H1 (cell line): Measurements from ENCODE around the gene DNAJB1. TPM values are rescaled to one million over a fixed set of nuclear protein-coding genes. Genes with fewer than 3 reads are reported as not detected.

Source experiments
- CTCF ChIA-PET: fragments of 300-600 bp; sonication (Branson Sonifier 250); formaldehyde crosslinking; loops from one replicate; lab custom pipeline; 2021; ENCODE audit not compliant: partially characterized antibody; lab: Charles Lee
- POLR2A ChIA-PET: fragments of 300-600 bp; sonication (Branson Sonifier 250); formaldehyde crosslinking; loops from one replicate; lab custom pipeline; 2021; ENCODE audit warnings: inconsistent platforms; ENCODE audit not compliant: partially characterized antibody; lab: Charles Lee
- DNase-seq, 2 experiments: peaks; one replicate each; pipeline versions ENCODE4 v3.0.0 to v3.0.0-alpha.2; 2010 to 2022; ENCODE audit warnings: low spot score in 2 of 2, low read depth in 1 of 2, mixed read lengths in 1 of 2
- FAIRE-seq: peaks from 2 replicates; lab custom pipeline; 2011; peaks lifted over from hg19 to GRCh38; lab: Jason Lieb, UNC
- H2AFZ ChIP-seq: 2 replicates; pipeline ENCODE4 v1.8.1; 2012; ENCODE audit warnings: low read length, inconsistent platforms
- H2AK5ac ChIP-seq: 2 replicates; pipeline ENCODE4 v1.6.1; 2013; ENCODE audit warnings: low read depth, low read length
- H2BK120ac ChIP-seq: replicated peaks from 2 replicates; pipeline ENCODE3; 2013; ENCODE audit warnings: low read depth, low read length, inconsistent platforms
- H2BK12ac ChIP-seq: 2 replicates; pipeline ENCODE4 v1.6.1; 2013; ENCODE audit warnings: low read depth, low read length
- H2BK15ac ChIP-seq: 2 replicates; pipeline ENCODE4 v1.6.1; 2013; ENCODE audit warnings: low read length
- H2BK20ac ChIP-seq: 2 replicates; pipeline ENCODE4 v1.6.1; 2013; ENCODE audit warnings: low read length
- H2BK5ac ChIP-seq: 2 replicates; pipeline ENCODE4 v1.6.1; 2013; ENCODE audit warnings: low read depth, low read length
- H3K14ac ChIP-seq: 2 replicates; pipeline ENCODE4 v1.6.1; 2013; ENCODE audit warnings: inconsistent platforms; ENCODE audit not compliant: insufficient read length
- H3K18ac ChIP-seq: 2 replicates; pipeline ENCODE4 v1.6.1; 2013; ENCODE audit warnings: low read length; ENCODE audit errors: extremely low read depth
- H3K23ac ChIP-seq: 2 replicates; pipeline ENCODE4 v1.6.1; 2013; ENCODE audit warnings: inconsistent platforms; ENCODE audit not compliant: insufficient read length
- H3K23me2 ChIP-seq: 2 replicates; pipeline ENCODE4 v1.6.1; 2013; ENCODE audit warnings: low read depth, low read length
- H3K27ac ChIP-seq: 2 replicates; pipeline ENCODE4 v1.6.1; 2011; ENCODE audit warnings: low read depth, low read length, inconsistent platforms
- H3K27me3 ChIP-seq, 4 experiments: replicated peaks in 1 of 4; 1 replicate in 1 of 4; 2 replicates in 3 of 4; pipeline versions ENCODE4 v1.6.1 to v1.8.1; 2011 to 2013; ENCODE audit warnings: low read length in 3 of 4, mild to moderate bottlenecking in 3 of 4, inconsistent platforms in 2 of 4, mixed read lengths in 2 of 4, moderate library complexity in 1 of 4; ENCODE audit not compliant: control insufficient read depth in 3 of 4, insufficient read depth in 3 of 4; ENCODE audit errors: extremely low read depth in 1 of 4
- H3K36me3 ChIP-seq, 4 experiments: 2 replicates each; pipeline versions ENCODE4 v1.6.1 to v1.8.1; 2011 to 2013; ENCODE audit warnings: mild to moderate bottlenecking in 4 of 4, low read length in 3 of 4, moderate library complexity in 2 of 4, control low read depth in 1 of 4, inconsistent platforms in 1 of 4; ENCODE audit not compliant: insufficient read depth in 4 of 4, control insufficient read depth in 2 of 4
- H3K4ac ChIP-seq: replicated peaks from 2 replicates; pipeline ENCODE3; 2013; ENCODE audit warnings: low read length, low read depth, mixed read lengths, inconsistent platforms; ENCODE audit not compliant: insufficient read length
- H3K4me1 ChIP-seq, 4 experiments: replicated peaks in 1 of 4; 1 replicate in 1 of 4; 2 replicates in 3 of 4; pipeline versions ENCODE4 v1.6.1 to v1.8.1; 2011 to 2013; ENCODE audit warnings: low read length in 3 of 4, inconsistent platforms in 2 of 4, mixed read lengths in 1 of 4; ENCODE audit not compliant: insufficient read depth in 4 of 4, control insufficient read depth in 3 of 4
- H3K4me2 ChIP-seq, 2 experiments: 2 replicates each; pipeline versions ENCODE4 v1.6.1 to v1.8.1; 2011 to 2013; ENCODE audit warnings: low read depth in 2 of 2, low read length in 2 of 2, control low read depth in 1 of 2, inconsistent platforms in 1 of 2, mild to moderate bottlenecking in 1 of 2; ENCODE audit not compliant: insufficient read depth in 1 of 2
- H3K4me3 ChIP-seq, 4 experiments: fragments of 200-600, 300-600 bp in 1 of 4; sonication (generic), shearing (Covaris generic), sonication (Bioruptor Twin) in 1 of 4; 2 replicates each; pipeline versions ENCODE4 v1.5.1 to v1.8.1; 2011 to 2016; ENCODE audit warnings: low read length in 4 of 4, low read depth in 3 of 4, control low read depth in 2 of 4, inconsistent platforms in 2 of 4, mild to moderate bottlenecking in 2 of 4, mixed read lengths in 1 of 4, moderate library complexity in 1 of 4; ENCODE audit not compliant: insufficient read depth in 2 of 4; ENCODE audit errors: extremely low read depth in 1 of 4
- H3K56ac ChIP-seq: replicated peaks from 2 replicates; pipeline ENCODE3; 2013; ENCODE audit warnings: low read depth, mild to moderate bottlenecking, mixed read lengths, low read length, inconsistent platforms; ENCODE audit not compliant: insufficient read length
- H3K79me1 ChIP-seq: 2 replicates; pipeline ENCODE4 v1.6.1; 2013; ENCODE audit warnings: low read depth, low read length, control low read depth
- H3K79me2 ChIP-seq, 2 experiments: 2 replicates each; pipeline versions ENCODE4 v1.6.1 to v1.8.1; 2012 to 2013; ENCODE audit warnings: low read length in 2 of 2, mild to moderate bottlenecking in 2 of 2, inconsistent platforms in 1 of 2; ENCODE audit not compliant: insufficient read depth in 2 of 2, control insufficient read depth in 1 of 2
- H3K9ac ChIP-seq, 4 experiments: replicated peaks in 1 of 4; 1 replicate in 1 of 4; 2 replicates in 3 of 4; pipeline versions ENCODE4 v1.6.1 to v1.8.1; 2011 to 2013; ENCODE audit warnings: low read depth in 3 of 4, low read length in 3 of 4, control low read depth in 2 of 4, mild to moderate bottlenecking in 2 of 4, moderate library complexity in 2 of 4, inconsistent platforms in 1 of 4; ENCODE audit errors: extremely low read depth in 1 of 4
- H3K9me3 ChIP-seq, 2 experiments: 2 replicates each; pipeline versions ENCODE4 v1.6.1 to v1.8.1; 2012 to 2013; ENCODE audit warnings: mild to moderate bottlenecking in 2 of 2, moderate library complexity in 2 of 2, control low read depth in 1 of 2, inconsistent platforms in 1 of 2, low read depth in 1 of 2, low read length in 1 of 2, mixed read lengths in 1 of 2; ENCODE audit not compliant: insufficient read depth in 2 of 2
- H4K20me1 ChIP-seq, 2 experiments: replicated peaks in 1 of 2; 2 replicates each; pipeline versions ENCODE3 to v1.8.1; 2011 to 2013; ENCODE audit warnings: inconsistent platforms in 2 of 2, low read length in 2 of 2, mild to moderate bottlenecking in 1 of 2; ENCODE audit not compliant: insufficient read depth in 2 of 2, control insufficient read depth in 1 of 2
- H4K5ac ChIP-seq: 2 replicates; pipeline ENCODE4 v1.6.1; 2013; ENCODE audit warnings: low read length, low read depth, mixed read lengths, inconsistent platforms; ENCODE audit not compliant: insufficient read length
- H4K8ac ChIP-seq: 2 replicates; pipeline ENCODE4 v1.8.0; 2013; ENCODE audit warnings: mild to moderate bottlenecking, moderate library complexity, low read length, inconsistent platforms; ENCODE audit not compliant: insufficient read depth; ENCODE audit errors: extremely low read depth
- H4K91ac ChIP-seq: replicated peaks from 2 replicates; pipeline ENCODE3; 2013; ENCODE audit warnings: low read length, mixed read lengths, inconsistent platforms; ENCODE audit not compliant: insufficient read length
- ASH2L ChIP-seq: fragments of 200-600, 300-600 bp; sonication (generic); IDR thresholded peaks from one replicate; pipeline ENCODE4 v1.7.1; 2017; ENCODE audit warnings: low read length
- BCL11A ChIP-seq, 2 experiments: IDR thresholded peaks; one replicate each; pipeline ENCODE4 v1.6.1; 2011; ENCODE audit warnings: low read depth in 2 of 2, low read length in 2 of 2, mild to moderate bottlenecking in 2 of 2
- SIX5 ChIP-seq: IDR thresholded peaks from 2 replicates; pipeline ENCODE4 v1.6.1; 2011; ENCODE audit warnings: mild to moderate bottlenecking, low read depth, low read length
- USF2 ChIP-seq: IDR thresholded peaks from 2 replicates; pipeline ENCODE4 v1.6.1; 2011; ENCODE audit warnings: low read length, improper control_type of control experiment
- WGBS, 2 experiments: shearing (Covaris generic) in 1 of 2; methylation state at CpG; one replicate each; pipeline versions ENCODE4 v1.1.6 to v1.1.7; 2013 to 2015; ENCODE audit warnings: low lambda C conversion rate in 2 of 2, mixed read lengths in 2 of 2, inconsistent platforms in 1 of 2, low coverage in 1 of 2, missing lambda C conversion rate in 1 of 2; ENCODE audit not compliant: insufficient replicate concordance in 2 of 2, insufficient coverage in 1 of 2, insufficient read length in 1 of 2; ENCODE audit errors: extremely low coverage in 1 of 2, missing lambda C conversion rate in 1 of 2; 5-methylcytosine and 5-hydroxymethylcytosine counted together
- polyA plus RNA-seq, 7 experiments: library from polyadenylated mRNA; depleted of rRNA in 3 of 7; stranded (reverse) in 5 of 7; unstranded in 2 of 7; fragments of >200 nt in 5 of 7; fragments of 200-250 nt in 2 of 7; gene quantifications; 1 replicate in 5 of 7; 2 replicates in 1 of 7; 4 replicates in 1 of 7; pipeline versions ENCODE4 v1.2.1 to v1.2.3, GENCODE V29; 2011 to 2013; ENCODE audit warnings: missing spikeins in 2 of 7, mixed read lengths in 2 of 7
- total RNA-seq: library from RNA; stranded (reverse); fragmentation: NEBNext Ultra II Directional; extraction: Animal tissue kit (Norgen Biotek cat#: 25700); gene quantifications from 2 replicates; pipeline ENCODE4 v1.2.1, GENCODE V29; 2021

DNAJB1 gene
- total and polyA plus RNA-seq, 2 of the 8 experiments (the other 6 are each of a cell fraction or from before 2014, with no cell fraction given), result 62.9 to 64.3 TPM

DNA sequence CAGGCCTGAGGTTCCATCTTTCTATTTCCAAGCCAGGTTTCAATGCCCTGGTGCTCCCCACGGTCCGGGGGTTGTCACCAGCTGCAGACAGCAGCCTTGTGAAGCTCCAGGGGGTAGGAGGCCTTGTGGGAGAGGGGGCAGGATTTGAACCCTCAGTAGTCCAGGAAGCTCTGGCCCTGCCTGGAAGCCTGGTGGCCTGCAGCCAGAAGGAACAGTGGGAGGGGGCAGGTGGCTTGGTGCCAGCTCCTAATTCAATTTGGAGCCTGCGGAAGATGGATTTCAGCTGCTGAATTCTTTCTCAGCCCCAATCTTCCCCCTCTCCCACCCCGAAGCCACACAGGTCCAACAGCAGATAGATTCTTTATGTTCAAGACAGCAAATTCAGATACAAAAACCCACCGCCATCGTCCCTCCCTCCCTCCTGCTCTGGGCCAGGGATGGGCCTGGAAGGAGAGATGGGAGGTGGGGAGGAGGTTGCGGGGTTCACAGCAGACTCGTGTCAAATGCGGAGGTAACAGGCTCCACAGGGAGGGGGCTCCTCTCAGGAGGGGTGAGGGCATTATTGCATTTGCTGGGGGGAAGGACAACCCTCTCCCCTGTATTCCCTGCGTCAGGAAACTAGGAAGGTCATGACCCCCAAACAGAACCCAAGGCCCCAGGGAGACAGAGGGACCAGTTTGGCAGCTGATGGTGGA, 40.6 kb downstream of the DNAJB1 start:
- Histone ChIP-seq H3K27me3 (no peaks in the 10 kb centered on the region), H3K9ac (no peak overlapping the region), H4K8ac (no peak overlapping the region), H2BK15ac (no peak overlapping the region), H2BK120ac (no peak overlapping the region), H3K18ac (no peak overlapping the region), H3K56ac (no peak overlapping the region), H2BK12ac (no peak overlapping the region), H3K4me1 (peaks cover 0 to 33% (median 18%) of the 10 kb centered on the region in 4 experiments; a peak in 6 of 7 replicates), H3K14ac (no peak overlapping the region), H3K4me2 (no peak overlapping the region), H3K9me3 (no peaks in the 10 kb centered on the region), H2BK20ac (no peak overlapping the region), H2AK5ac (no peak overlapping the region), H2BK5ac (no peak overlapping the region), H3K79me1 (no peaks in the 10 kb centered on the region), H4K91ac (no peak overlapping the region), H2AFZ (no peak overlapping the region), H3K4ac (no peak overlapping the region), H3K27ac (no peak overlapping the region; the same call in 1 of the 2 replicates), H4K20me1 (peaks cover 0 to 8% of the 10 kb centered on the region in 2 experiments), H3K23ac (no peak overlapping the region), H4K5ac (no peak overlapping the region), H3K23me2 (peaks cover under 1% of the 10 kb centered on the region), H3K79me2 (no peaks in the 10 kb centered on the region), H3K36me3 (peaks cover 5 to 14% (median 10%) of the 10 kb centered on the region in 4 experiments; a peak in 6 of 8 replicates), H3K4me3 (no peak overlapping the region)
- TF ChIP-seq SIX5 (no peak), USF2 (no peak), ASH2L (no peak), BCL11A (IDR thresholded peaks at IDR 0.05; ENCODE audit: low read depth in 2 of 2, low read length in 2 of 2) (no peak)
- POLR2A ChIA-PET, result interaction anchor here (1.2 kb wide), 1 partner anchor 15 kb away, joined by 3 read pairs; no protein-coding TSS in a partner anchor
- DNase-seq, result no peak
- CTCF ChIA-PET, result interaction anchor here (0.6 to 4.7 kb wide), 7 partner anchors 10 to 894 kb away, joined by 3 to 34 read pairs (median 4); no protein-coding TSS in a partner anchor
- 84% methylated on average over 9 of the region's 10 CpGs; no CpG with 5 or more reads in 1 of the 2 experiments for WGBS, 2 experiments
- FAIRE-seq, result no peak
